Measurements from ENCODE around the gene ACTR2. TPM values are rescaled to one million over a fixed set of nuclear protein-coding genes. Genes with fewer than 3 reads are reported as not detected.

ACTR2 gene
- total RNA-seq, 4 donors from 2014 or later, result 90.3 to 126 (median 109) TPM

DNA sequence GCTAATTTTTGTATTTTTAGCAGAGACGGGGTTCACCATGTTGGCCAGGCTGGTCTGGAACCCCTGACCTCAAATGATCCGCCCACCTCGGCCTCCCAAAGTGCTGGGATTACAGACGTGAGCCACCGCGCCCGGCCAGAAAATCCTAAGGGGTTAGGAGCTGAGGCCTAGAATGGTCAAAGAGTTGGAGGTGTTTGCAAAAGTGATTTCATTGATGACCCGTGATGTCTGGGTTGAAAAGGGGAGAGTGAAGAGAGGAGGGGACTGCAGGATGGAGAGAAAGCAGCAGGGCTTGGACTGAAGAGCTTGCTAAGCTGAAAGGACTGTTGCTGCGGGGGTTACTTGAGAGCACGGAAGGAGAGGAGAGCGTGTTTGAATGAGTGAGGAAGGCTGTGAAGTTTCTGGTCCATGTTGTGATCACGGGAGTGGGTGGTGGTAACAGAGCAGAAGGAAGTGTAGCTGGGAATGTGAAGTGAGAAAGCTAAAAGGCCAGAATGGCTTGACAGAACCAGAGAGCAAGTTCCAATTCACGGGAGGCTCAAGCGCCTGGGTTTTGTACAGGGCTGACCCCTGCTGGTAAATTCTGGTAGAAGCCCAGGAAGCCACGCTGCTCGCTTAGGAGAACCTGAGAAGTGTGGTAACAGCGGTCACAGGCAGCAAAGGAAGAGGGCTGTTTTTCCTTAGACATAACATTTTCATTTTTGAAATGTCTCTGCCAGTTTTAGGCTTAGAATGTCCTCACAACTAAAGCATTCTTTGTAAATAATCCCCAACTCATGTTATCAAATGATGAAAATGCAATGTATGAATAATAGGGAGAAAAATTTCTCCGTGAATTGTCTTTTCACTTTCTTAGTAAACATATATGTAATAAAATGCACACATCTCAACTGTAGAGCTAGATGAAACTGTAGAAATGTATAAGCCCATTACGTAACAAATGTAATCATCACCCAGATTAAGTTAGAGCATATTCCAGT, 40.5 kb upstream of the ACTR2 start:
- Histone ChIP-seq H3K4me3 (no peak overlapping the region), H3K36me3 (no peaks in the 10 kb centered on the region), H3K27me3 (no peaks in the 10 kb centered on the region), H3K27ac (no peak overlapping the region), H3K4me1 (peaks cover 0 to 9% (median 0%) of the 10 kb centered on the region in 3 donors), H3K9me3 (no peaks in the 10 kb centered on the region)
- no peak for TF ChIP-seq POLR2A (IDR thresholded peaks at IDR 0.05)
- TF ChIP-seq, protein P1, sequence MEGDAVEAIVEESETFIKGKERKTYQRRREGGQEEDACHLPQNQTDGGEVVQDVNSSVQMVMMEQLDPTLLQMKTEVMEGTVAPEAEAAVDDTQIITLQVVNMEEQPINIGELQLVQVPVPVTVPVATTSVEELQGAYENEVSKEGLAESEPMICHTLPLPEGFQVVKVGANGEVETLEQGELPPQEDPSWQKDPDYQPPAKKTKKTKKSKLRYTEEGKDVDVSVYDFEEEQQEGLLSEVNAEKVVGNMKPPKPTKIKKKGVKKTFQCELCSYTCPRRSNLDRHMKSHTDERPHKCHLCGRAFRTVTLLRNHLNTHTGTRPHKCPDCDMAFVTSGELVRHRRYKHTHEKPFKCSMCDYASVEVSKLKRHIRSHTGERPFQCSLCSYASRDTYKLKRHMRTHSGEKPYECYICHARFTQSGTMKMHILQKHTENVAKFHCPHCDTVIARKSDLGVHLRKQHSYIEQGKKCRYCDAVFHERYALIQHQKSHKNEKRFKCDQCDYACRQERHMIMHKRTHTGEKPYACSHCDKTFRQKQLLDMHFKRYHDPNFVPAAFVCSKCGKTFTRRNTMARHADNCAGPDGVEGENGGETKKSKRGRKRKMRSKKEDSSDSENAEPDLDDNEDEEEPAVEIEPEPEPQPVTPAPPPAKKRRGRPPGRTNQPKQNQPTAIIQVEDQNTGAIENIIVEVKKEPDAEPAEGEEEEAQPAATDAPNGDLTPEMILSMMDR (IDR thresholded peaks at IDR 0.05), result peak; percentile 60 to 86 (median 80)
- no peak for TF ChIP-seq POLR2AphosphoS5 (IDR thresholded peaks at IDR 0.05)
- WGBS, 2 donors (ENCODE audit: low coverage in 1 of 2), result 32% methylated on average over 12 of the region's 19 CpGs
- ATAC-seq, result peak; percentile 90

- TF ChIP-seq POLR2A (IDR thresholded peaks at IDR 0.05) (no peak), POLR2AphosphoS5 (IDR thresholded peaks at IDR 0.05) (no peak), EP300 (IDR thresholded peaks at IDR 0.05) (no peak)
- TF ChIP-seq, protein P1 (IDR thresholded peaks at IDR 0.05), result no peak
- no peaks in the 10 kb centered on the region for H3K9me3 ChIP-seq
- H3K4me1 ChIP-seq, result no peaks in the 10 kb centered on the region
- 90 to 94% methylated on average over 6 to 8 of the region's 8 CpGs for WGBS, 2 donors (ENCODE audit: low coverage in 1 of 2)
- H3K4me3 ChIP-seq, result no peak overlapping the region
- H3K27me3 ChIP-seq, result no peaks in the 10 kb centered on the region
- no peak for ATAC-seq
- no peaks in the 10 kb centered on the region for H3K36me3 ChIP-seq
- no peak overlapping the region for H3K27ac ChIP-seq
Observed at GRCh38 chr2:65193446-65193845, 34.2 kb upstream of the ACTR2 start.

- WGBS, 2 donors (ENCODE audit: low coverage in 1 of 2), result 80 to 100% methylated on average over 1 of the region's 2 CpGs
- no peak for ATAC-seq
- Histone ChIP-seq H3K36me3 (no peaks in the 10 kb centered on the region), H3K27me3 (no peaks in the 10 kb centered on the region), H3K9me3 (no peaks in the 10 kb centered on the region), H3K4me1 (no peaks in the 10 kb centered on the region), H3K4me3 (no peak overlapping the region), H3K27ac (no peak overlapping the region)
- TF ChIP-seq, protein P1 (IDR thresholded peaks at IDR 0.05), result no peak
- TF ChIP-seq POLR2AphosphoS5 (IDR thresholded peaks at IDR 0.05), result no peak
Observed at GRCh38 chr2:65198737-65199136, 28.9 kb upstream of the ACTR2 start.

- no peaks in the 10 kb centered on the region for H3K4me1 ChIP-seq
- ATAC-seq, result no peak
- H3K27ac ChIP-seq, result no peak overlapping the region
- no peaks in the 10 kb centered on the region for H3K9me3 ChIP-seq
- TF ChIP-seq, protein P1 (IDR thresholded peaks at IDR 0.05), result no peak
- TF ChIP-seq POLR2AphosphoS5 (IDR thresholded peaks at IDR 0.05) (no peak), POLR2A (IDR thresholded peaks at IDR 0.05) (no peak), EP300 (IDR thresholded peaks at IDR 0.05) (no peak)
- no peak overlapping the region for H3K4me3 ChIP-seq
- H3K36me3 ChIP-seq, result no peaks in the 10 kb centered on the region
- whole genome bisulfite sequencing, 2 donors (ENCODE audit: low coverage in 1 of 2), result 60 to 90% methylated on average over 1 to 2 of the region's 2 CpGs
- no peaks in the 10 kb centered on the region for H3K27me3 ChIP-seq
Observed at GRCh38 chr2:65199166-65199565, 28.5 kb upstream of the ACTR2 start.

DNA sequence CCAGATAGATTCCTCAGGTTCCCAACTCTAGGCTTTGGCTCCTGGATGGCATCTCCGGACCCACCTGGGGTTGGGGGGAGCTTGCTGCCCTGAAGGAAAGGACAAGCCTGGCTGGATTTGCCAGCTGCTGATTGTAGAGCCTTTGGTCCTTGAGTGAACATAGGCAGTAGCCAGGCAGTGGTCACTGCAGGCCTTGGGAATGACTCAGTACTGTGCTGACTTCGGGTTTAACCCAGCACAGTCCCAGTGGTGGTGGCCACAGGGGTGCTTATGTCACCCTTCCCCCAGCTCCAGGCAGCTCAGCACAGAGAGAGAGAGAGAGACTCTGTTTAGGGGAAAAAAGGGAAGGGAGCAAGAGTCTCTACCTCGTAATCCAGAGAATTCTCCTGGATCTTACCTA, 27.7 kb upstream of the ACTR2 start:
- ATAC-seq, result no peak
- no peak for TF ChIP-seq EP300 (IDR thresholded peaks at IDR 0.05)
- TF ChIP-seq POLR2A (IDR thresholded peaks at IDR 0.05), result no peak
- TF ChIP-seq, protein P1 (IDR thresholded peaks at IDR 0.05), result no peak
- no peak for TF ChIP-seq POLR2AphosphoS5 (IDR thresholded peaks at IDR 0.05)
- no peak overlapping the region for H3K4me3 ChIP-seq
- H3K27me3 ChIP-seq, result no peaks in the 10 kb centered on the region
- no peak overlapping the region for H3K27ac ChIP-seq
- H3K4me1 ChIP-seq, result no peaks in the 10 kb centered on the region
- no peaks in the 10 kb centered on the region for H3K36me3 ChIP-seq
- H3K9me3 ChIP-seq, result no peaks in the 10 kb centered on the region
- 100% methylated on average over 1 of the region's 3 CpGs; no CpG with 5 or more reads in 1 of the 2 donors for WGBS, 2 donors (ENCODE audit: low coverage in 1 of 2)
